Stimulated activated naive CD4-positive, alpha-beta T cell (primary cell): Measurements from ENCODE around the gene CMSS1.
"Not testable (repeated sequence)": the region's sequence is repeated elsewhere in the genome, so short reads cannot be mapped to it uniquely, and the experiment has no call there.

Experiments used
- DNase-seq, 6 experiments: peaks; one replicate each; lab custom pipeline; 2025; lab: John Stamatoyannopoulos, UW

CMSS1 gene

DNA sequence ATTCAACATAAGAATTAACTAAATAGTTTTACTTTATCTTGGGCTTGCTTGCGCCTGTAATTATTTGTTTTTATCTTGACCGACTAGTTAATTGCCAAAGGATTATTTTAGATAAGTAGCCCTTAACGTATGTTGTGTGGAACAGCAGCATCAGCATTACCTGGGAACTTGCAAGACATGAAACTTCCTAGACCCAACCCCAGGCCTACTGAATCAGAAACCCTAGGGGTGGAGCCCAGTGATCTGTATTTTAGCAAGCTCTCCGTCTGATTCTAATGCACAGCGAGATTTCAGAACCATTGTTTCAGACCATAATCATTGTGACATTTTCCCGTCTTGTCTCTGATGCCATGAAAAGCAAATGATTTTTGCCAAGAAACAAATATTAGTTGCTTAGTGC is 265.5 kb downstream of the CMSS1 start:
- no peak for DNase-seq

DNA sequence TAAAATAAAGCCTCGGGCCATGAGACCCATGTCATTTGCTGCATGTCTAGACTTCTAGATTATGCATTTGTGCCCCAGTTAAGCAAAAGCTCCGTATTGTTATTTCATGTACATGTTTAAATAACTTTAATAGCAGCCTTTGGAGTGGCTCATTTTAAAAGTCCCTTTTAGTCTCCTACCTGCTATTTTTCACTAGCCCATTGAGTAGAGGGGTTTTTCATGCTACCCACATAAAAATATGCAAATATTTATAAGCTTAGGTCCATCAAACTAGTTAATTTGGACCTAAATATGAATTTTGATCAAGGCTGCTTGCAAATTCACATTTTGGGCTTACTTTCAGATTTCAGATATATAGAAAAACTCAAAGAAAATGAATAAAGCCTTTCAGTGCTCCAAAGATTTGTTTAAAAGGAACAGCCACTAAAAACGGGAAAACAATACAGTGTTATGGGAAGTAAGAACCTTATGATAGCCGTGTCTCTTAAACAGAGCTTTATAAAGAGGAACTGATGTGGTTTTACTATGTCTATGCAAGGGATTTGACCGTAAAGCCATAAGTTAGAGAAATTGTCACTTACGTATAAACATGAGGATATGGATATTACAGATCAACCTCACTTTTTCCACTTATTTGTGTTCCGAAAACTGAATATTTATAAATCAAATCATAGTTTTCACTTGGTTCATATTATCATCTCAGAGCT is 266.6 kb downstream of the CMSS1 start:
- no peak for DNase-seq

DNA sequence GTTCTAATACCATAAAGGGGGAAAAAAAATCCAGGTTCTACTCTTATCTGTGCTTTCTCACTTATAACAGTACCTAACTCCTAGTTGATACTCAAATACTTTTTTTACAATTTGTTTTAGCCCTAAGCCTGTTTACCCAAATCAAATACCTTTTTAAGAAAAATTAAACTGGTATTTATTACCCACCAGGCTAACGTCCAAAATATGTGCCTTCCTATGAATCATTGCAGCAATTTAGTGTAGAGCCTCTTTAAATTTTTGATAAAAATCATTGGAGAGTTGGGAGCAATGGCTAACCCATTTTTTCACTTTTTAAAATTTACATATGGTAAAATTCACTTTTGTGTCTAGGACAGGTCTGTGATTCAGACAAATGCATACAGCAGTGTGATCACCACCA is 268.7 kb downstream of the CMSS1 start:
- DNase-seq, result no peak

DNA sequence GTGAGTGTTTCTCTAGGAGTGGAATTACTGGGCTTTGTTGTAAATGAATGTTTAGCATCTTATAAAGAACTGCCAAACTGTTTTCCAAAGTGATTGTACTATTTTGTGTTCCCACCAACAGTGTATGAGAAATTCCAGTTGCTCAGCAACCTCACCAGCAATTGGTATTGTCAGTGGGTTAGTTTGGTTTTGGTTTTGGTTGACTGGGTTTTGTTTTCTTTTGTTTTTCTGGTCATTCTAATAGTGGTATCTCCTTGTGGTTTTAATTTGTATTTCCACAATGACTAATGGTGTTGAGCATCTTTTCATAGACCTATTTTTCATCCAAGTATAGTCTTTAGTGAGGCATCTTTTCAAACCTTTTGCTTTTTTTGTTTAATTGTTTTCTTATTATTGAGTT is 269.5 kb downstream of the CMSS1 start:
- DNase-seq, result no peak

DNA sequence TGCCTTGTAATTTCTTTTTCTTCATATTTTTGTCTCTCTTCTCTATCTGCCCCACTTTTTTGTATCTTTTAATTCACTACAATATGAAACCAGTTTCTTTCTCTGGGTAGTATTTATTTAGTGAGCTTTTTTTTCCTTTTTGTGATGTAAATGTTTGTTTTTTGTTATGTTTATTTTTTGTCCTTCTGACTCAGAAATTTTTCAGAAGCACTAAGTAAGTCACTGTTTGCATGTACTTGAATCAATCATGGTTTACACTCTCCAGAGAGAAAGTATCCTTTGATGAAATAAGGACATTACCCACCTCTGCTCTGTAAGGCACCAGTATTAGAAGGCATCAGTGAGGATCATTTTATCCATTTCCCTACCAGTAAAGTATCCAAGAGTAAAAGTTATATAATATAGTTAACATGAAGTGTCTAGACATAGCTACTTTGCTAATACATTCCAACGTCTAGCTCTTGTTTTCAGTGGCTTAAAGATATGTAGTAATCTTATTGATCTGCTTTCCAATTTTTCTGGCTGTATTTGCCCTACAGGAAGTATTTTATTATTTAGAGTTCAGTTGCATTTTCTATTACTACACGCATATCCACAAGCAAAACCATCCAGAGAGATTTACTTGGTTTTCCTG is 271.2 kb downstream of the CMSS1 start:
- DNase-seq, result no peak

DNA sequence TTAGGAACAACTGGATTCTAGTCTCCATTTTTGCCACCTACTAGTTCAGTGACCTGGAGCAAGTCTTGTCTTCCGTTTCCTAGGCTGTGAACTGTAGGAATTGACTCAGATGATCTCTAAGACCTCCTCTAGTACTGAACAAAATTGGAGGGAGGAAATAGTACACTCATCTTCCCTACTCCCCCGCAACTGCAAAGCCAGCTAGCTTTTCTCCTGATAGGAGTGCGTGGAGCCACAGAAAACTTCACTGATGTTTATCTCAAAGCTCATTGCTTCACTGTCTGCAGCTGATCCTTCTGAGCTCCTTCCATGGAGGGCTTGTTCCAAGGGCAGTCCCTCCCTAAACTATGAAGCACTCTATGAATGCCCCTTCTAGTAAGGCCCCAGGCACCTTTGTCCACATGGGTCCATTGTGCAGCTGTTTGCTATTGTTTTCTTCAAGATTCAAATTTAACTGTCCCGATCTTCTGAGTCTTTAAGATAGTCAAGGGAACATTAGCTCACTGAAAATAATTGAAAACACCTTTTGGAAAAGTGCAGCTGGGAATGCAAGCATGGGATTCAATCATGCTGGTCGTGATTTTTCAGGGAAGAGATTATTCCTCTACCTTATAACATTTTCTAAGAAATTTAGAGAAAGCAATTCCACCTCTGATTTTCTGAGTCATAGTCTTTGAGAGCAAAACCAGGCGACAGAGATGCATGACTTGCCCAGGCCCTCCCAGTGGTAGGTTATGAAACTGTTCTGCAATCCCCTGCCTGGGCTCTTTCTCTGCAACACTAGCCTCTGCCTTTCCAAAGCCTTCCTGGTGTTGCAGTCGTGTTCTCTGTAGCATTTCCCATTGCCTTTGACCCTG is 272.4 kb downstream of the CMSS1 start:
- DNase-seq, result no peak

DNA sequence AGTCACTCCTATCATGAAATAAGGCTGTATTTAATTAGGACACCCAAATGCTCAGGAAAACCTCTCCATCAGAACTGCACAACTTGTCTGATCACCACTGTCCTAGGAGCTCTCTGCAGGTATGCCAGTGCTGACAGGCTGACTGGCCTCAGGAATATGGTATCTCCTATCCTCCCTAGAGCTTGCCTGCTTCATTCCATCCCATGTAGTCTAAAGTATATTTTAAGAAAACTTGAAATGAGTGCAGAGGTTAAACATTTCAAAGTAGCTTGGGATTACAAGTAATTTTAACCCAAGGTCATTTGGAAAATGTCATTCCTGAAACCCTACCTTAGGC is 273.0 kb downstream of the CMSS1 start:
- DNase-seq, result no peak

DNA sequence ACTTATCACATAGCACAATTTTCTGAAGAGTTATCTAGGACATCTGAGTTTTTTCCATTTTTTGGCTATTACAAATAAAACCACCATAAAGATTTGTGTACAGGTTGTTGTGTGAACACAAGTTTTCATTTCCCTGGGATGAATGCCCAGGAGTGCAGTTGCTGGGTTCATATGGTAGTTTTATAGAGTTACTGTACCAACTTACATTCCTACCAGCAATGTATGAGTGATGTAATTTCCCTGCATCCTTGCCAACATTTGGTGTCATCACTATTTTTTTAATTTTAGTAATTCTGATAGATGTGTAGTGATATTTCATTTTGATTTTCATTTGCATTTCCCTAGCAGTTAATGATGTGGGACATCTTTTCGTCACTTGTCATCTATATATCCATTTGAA is 276.2 kb downstream of the CMSS1 start:
- no peak for DNase-seq

DNA sequence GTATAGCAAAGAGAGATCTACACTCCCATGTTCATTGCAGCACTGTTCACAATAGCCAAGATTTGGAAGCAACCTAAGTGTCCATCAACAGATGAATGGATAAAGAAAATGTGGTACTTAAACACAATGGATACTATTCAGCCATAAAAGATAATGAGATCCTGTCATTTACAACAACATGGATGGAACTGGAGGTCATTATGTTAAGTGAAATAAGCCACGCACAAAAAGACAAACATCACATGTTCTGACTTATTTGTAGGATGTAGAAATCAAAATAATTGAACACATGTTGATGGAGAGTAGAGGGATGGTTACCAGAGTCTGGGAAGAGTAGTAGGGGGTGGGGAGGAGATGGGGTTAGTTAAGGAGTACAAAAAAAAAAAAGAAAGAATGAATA is 278.6 kb downstream of the CMSS1 start:
- not testable (repeated sequence) for DNase-seq

DNA sequence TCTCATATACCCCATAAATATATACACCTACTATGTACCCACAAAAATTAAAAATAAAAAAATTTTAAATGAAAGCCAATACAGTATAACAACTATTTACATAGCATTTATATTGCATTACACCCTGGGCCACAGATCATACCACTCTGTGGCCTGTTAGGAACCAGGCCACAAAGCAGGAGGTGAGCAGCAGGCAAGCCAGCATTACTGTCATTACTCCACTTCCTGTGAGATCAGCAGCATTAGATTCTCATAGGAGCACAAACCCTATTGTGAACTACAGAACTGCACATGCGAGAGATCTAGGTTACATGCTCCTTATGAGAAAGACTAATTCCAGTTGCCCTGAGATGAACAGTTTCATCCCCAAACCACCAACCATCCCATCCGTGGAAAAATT is 279.2 kb downstream of the CMSS1 start:
- no peak for DNase-seq

DNA sequence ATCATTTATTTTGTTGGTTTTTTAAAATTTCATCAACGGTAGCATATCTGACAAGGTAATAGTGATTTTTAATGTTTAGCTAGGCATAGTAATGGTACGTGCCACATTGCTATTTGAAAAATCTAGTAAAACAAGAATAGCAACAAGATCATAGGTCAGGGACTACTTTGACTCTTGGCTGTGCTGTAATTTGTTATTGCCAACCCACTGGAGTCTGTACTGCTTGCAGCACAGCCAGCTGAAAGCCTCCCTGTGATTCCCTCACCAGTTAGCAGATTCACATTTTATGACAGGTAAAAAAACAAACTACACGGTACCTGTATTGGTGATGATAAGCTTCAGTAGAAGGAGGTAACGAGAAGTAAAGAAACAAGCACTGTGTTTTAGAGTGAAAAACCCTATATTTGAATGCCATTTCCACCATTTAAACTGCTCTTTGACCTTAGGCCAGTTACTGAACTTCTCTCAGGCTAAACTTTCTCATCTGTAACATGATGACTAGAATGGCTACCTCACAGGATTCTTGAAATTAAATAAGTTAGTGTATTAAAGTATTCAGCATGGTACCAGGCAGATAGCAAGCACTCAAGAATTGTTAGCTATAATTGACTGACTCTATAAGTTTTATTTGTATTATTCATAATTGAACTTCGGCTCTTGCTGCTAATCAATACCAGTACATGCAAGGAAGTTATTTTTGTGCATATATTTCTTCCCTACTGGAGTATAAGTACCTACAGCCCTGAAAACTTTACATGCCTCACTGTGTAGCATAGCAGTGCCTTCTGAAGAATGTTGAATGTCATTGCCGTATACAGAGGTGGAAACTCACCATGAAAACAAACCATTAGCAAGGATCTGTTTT is 280.5 kb downstream of the CMSS1 start:
- no peak for DNase-seq

DNA sequence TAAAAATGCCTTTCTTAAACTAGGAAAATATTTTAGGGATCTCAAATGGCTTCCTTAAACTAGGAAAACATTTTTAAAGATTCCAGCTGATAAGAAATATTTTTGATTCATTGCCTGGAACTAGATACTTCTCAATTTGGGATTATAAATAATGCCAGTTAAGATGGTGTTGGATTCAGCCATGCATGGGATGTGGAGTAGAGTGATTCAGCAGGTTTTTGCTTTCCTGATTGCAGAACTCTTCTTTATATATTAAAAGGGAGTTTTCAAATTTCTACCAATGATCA is 281.1 kb downstream of the CMSS1 start:
- DNase-seq, result no peak

DNA sequence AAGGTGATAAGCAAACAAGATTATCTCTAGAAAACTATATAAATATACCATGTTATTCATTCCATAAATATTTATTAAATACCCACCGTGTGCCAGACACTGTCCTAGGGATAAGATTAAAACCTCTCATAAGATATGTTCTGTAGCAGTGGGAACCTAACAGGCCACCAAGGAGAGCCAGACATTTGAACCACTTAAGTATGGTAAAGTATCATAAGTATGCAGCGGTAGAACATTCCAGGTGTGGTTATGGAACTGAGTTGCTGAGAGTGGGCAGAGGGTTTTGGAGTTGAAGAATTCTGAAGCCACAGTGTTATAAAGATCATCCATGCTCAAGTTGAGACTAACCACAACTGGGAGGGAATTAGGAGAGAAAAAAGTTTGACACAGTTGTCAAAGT is 282.0 kb downstream of the CMSS1 start:
- no peak for DNase-seq

DNA sequence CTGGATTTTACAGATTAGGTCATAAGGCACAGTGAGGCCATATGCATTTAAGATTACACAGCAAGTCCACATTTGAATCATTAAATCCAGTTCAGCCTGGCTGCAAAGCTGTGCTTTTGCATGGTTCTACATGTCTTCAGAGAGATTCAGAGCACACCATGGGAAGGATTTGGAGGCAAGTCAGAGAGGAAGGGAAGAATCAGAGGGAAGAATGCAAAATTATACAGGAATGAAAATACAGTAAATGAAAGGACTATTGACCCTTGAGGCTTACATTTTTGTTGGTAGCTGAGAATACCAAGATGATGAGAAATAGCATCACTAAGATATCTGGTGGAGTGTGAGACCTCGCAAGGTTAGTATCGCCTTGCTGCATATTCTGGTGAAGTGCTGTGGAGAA is 282.8 kb downstream of the CMSS1 start:
- no peak for DNase-seq

DNA sequence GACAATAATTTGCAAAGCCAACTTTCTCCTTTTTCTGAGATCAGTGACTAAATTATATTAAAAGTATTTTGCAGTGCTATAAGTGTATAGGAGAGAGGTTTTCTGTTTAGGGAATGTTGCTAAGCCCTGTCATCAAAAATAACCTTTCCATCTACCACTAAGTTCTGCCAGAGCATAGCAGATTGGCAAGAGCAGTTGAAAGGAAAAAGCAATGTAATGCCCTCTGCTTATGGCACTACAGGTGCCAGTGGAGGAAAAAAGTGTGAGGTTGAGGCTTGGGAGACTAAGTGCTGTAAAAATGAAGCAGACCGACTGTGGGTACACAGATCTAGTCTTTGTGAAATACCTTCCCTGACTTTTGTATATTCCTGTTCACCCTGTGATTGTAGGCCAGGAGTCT is 285.1 kb downstream of the CMSS1 start:
- DNase-seq, result no peak

DNA sequence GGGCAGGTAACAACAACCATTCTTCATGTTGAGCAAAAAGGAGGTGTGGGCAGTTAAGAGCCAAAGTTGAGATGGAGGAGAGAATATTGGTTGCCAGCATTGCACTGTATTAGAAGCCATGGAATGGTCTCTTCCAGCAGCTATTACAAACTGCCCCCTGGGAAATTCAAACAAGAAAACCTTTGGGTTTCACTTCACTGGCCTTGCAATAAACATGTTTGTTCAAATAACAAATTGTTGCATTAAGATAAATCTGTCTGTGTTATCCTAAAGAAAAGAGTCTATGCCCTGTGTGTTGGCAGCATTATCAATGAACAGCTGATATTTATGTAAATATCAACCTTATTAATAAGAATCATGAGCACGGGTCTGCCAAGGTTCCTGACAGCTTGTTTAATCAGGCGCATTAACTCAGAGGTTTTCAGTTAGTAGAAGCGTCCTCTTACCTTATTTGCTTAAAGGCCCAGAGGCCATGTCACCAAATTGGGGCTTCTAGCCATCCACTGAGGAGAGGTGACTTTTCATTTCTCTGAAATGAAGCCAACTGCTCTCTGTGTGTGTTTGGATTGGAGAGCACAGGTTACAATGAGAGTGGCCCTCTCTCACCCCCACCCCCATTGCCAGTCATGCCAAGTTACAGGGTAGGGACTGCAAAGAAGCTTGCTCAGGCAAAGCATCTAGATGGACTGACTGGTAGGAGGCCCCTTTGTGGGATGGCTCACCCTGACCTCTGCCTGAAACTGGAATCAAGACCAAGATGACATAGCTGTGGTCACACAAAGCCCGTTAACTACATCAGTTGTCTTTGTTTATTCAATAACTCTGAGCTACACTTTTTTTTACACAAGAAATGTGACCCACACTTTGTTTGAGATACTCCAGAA is 286.1 kb downstream of the CMSS1 start:
- DNase-seq, result no peak

DNA sequence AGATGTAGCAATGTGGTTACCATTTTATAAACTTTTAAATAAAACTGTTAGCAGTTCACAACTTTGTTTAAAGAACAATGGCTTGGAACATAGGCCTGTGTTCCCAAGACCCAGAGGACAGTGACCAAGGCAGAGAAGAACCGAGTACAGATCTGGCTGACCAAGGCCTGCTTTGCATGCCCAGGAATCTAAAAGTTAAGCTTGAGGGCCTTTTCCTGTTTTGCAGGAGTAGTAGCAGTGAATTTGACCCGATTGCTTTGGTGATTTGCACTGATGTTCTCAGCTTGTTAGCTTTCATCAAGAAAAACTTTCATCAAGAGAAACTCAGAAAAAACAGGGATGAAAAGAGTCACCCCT is 286.8 kb downstream of the CMSS1 start:
- no peak for DNase-seq

DNA sequence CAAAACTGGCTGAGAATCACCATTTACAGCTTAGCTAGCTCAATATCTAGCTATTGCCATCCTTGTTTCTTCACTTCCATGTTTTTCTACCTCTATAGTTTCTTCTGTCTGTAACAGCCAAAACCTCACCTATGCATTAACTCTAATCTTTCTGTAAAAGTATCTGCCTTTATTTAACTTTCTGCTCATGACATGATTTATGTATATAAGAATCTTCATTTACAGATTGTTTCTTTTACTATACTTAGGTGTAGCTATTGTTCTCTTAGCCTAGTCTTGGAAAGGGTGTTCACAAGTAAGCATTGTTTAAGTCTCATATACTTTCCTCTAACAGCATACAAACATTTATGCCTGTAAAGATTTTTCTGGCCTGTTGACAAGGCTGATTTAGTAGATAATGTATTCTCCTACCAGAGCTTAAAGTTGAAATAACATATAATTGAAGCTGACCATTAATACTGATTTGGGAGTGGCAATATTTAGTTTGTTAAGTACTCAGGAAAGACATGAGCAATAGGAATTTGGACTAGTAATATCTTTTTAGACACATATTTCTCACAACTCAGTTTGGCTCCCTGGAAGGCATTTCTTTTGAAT is 287.3 kb downstream of the CMSS1 start:
- no peak for DNase-seq

DNA sequence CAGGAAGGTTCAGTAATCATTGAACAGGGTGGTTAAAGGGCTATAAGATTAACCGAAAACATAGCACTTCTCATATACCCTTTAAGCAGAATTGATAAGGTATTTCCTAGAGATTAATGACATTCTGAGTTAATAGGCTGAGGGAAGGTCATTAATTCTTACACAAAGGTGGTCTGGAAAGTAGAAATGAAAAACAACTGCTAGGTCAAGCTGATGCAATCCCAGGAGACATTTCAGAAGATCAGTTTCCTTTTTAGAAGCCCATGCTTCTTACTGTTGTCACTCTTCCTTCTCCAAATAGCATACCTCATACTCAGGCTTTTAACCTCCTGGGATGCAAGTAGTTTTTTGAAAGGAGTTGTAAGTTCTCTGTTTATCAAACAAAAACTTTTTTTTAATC is 287.8 kb downstream of the CMSS1 start:
- no peak for DNase-seq

DNA sequence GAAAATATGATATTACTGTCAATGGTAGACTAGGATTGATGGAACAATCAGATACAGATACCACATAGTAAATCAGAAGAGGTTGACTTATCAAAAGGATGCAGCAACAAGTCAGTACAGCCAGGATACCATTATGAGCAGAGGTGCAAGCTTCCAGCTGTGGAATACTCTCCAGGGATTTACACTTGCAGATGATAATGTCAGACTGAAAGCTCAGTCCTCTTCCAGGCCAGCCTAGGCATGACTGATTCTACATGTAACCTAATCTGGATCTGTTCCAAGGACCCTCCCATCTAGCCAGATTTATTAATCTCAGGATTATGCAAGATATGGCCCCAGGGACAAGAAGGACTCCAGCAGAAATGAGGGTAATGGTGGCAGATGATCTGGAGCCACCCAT is 288.4 kb downstream of the CMSS1 start:
- no peak for DNase-seq

DNA sequence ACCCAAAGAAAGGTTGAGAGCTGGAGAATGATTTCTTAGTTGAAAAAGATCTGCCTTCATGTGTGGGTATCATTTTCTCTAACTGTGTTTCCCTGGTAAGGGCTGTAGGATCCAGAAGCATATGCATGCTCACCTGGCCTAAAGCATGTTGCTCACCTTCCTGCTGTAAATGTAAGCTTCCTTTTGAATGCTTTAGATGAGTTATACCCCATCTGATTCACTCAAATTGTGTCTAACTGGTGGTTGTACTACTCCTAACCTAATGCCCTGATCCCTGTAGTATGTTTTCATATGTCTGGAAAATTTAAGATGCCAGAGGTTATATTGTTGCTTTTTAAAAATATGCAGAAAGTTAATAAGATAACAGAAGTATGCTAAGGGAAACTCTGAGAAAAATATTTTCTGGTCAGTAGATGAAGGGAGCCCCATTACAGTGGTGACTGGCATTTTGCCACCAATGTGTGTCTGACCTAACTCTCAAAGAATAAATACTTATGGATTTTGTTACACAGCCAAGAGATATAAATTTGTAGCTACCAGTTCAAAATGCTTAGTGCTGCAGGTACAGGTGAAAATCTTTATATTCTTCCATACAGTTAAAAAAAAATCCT is 289.0 kb downstream of the CMSS1 start:
- DNase-seq, result no peak
